HG03097 (cell line): Measurements from ENCODE around the gene TELO2.

Source experiments
- ATAC-seq: cut with Tn5 transposase; IDR thresholded peaks from one replicate; pipeline ENCODE4 v1.9.1; 2021; ENCODE audit not compliant: unreplicated experiment, low FRiP score

TELO2 gene

DNA sequence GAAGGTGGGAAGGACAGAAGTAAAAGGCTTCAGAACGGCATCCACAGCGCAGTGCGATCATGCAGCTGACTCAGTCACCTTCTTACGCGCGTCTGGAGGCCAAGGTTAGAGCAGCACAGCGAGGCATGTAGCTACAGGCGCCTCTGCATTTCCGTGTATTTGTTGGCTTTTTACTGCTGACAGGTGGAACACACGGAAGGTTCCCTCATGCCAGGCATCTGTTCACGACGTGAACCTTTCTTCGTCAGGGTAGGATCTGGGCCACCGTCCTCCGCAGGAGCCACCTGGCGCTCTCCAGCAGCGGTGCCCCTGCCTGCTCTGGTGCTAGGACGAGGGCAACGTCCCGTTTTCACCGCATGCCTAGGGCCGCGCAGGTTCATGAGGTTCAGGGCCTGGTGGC, 55.6 kb downstream of the TELO2 start:
- no peak for ATAC-seq

DNA sequence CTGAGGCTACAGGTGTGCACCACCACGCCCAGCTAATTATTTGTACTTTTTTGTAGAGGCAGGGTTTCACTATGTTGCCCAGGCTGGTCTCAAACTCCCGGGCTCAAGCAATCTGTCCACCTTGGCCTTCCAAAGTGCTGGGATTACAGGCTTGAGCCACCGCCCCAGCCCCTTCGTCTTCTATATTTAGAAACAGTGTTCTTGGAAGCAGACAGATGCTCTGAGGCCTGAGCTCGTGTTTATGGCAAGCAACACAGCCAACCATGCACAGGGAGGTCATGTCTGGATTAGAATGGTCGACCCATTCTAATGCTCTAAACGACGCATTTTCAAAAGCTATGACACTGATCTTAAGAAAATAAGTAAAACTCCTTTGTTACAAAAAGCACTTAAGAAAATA, 56.9 kb downstream of the TELO2 start:
- ATAC-seq, result no peak

DNA sequence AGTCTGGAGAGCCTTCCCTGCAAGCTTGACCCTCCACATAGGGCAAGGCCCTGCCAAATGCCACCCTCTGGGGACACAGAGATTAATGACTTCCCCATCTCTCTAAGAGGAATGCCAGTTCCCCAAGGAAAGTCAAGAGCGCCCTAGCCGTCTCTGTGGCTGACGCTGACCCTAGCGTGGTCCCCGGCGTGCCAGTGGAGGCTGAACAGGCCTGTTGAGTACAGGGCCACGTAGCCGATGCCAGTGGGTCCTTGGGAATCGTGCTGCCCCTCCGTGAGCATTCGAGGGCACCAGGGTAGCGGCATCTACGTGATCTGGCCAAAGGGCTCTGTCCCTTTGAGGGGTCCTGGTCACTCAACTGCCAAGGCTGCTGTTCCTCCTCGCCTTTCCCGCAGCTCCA, 57.5 kb downstream of the TELO2 start:
- ATAC-seq, result no peak

DNA sequence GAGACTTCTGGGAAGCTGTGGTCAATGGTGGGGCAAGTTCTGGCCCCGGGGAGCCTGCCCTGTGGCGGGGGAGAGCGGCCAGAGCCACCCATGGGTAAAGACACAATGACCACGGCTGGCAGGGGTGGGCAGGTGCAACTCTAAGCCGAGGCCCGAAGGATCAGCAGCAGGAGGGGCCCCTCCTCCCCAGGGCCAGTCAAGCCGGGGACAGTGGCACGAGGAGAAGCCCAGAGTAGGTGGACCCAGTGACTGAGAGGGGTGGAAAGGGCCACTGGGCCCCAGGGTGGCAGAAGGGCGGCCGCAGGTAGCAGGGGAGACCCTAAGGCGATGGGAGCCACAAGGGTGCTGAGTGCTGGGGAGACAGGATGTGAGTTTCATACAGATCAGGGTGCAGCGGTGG, 58.0 kb downstream of the TELO2 start:
- no peak for ATAC-seq

DNA sequence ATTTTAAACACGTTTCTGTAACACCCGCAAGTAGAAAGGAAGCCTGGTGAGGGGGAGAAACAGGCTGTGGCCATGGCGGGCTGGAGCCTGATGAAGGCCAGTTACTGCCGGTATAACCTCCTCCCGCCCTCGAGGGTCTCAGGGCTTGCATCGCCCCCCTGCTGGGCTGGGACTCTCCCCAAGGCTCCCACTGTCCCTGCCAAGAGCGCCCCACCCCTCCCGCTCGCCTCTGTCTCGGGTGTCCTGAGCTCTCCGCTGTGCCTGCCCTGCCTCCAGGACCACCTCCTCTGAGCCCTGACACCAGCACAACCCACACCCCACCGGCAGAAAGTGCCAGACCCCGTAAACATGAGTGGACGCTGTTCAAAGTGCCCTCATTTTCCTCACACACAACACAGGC, 59.0 kb downstream of the TELO2 start:
- no peak for ATAC-seq

DNA sequence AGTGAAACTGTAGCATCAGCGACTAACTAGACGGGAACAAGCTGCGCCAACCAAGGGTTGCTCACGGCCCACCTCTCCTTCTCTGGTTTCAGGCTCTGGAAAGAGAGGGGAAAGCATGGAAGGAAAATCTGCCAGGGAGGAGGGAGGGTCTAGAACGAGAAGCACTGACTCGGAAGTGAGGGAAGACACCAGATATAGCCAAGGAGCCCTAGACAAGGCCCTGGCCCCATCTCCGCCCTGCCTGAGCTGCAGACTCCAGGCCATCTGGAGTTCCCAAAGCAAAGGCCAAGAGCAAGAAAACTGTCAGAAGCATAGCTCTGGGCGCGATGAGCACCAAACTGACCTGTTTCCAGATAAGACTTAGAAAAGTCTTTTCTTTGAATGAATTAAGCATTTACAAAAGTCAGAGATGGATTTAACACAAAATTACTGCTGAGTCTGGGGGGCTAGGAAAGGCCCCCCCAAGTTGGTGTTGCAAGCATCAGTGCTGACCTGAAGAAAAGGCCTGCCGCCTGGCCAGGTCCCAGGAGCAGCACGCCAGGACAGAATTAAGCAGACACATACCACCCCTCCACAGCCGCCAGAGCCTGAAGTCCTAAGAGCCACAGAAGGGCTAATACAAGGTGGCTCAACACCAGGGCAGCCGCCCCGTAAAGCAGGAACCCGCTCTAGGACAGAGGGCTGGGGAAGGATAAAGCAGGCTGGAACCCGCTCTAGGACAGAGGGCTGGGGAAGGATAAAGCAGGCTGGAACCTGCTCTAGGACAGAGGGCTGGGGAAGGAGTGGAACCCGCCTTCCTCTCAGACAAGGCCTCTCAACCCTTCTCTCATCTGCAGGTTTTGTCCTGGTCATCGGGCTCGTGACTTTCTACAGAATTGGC, 61.0 kb downstream of the TELO2 start:
- ATAC-seq, result no peak

DNA sequence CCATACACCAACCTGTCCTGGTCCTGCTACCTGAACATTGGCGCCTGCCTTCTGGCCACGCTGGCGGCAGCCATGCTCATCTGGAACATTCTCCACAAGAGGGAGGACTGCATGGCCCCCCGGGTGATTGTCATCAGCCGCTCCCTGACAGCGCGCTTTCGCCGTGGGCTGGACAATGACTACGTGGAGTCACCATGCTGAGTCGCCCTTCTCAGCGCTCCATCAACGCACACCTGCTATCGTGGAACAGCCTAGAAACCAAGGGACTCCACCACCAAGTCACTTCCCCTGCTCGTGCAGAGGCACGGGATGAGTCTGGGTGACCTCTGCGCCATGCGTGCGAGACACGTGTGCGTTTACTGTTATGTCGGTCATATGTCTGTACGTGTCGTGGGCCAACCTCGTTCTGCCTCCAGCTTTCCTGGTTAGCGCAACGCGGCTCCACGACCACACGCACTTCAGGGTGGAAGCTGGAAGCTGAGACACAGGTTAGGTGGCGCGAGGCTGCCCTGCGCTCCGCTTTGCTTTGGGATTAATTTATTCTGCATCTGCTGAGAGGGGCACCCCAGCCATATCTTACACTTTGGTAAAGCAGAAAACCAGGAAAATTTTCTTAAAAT, 61.8 kb downstream of the TELO2 start:
- ATAC-seq, result no peak

DNA sequence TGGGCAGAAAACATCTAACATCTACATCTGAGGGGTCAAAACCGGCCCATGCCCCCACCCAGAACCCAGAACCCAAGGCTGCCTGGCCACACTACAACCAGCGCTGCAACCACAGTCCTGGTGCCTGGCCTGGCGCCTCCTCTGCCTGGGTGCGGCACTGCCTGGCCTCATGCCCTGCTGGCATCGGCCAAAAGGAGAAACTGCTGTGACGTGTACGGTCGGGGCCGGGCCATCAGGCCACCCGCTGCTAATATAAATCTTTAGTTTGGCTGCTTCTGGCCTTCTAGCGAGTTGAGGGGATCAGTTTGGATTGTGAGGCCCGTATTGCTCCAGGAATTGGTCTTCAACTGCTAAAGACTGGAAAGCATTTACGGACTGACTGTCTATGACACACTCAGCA, 63.1 kb downstream of the TELO2 start:
- no peak for ATAC-seq

DNA sequence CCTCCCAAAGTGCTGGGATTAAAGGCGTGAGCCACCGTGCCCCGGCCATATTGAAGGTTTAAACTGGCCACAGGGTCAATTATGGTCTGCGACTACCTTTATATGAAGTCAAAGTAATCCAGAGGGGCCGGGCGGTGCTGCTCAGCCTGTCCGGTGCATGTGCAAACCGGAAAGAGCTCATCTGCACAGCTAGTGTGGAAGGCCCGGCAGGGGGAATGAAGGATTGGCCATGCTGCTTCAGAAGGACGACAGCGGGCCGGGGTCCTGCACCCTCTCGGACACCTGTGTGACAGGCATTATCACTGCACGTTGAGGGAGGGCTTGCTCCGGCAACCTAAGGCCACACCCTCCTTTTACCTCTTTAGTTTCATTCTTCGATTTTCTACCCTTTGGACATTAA, 63.9 kb downstream of the TELO2 start:
- no peak for ATAC-seq

DNA sequence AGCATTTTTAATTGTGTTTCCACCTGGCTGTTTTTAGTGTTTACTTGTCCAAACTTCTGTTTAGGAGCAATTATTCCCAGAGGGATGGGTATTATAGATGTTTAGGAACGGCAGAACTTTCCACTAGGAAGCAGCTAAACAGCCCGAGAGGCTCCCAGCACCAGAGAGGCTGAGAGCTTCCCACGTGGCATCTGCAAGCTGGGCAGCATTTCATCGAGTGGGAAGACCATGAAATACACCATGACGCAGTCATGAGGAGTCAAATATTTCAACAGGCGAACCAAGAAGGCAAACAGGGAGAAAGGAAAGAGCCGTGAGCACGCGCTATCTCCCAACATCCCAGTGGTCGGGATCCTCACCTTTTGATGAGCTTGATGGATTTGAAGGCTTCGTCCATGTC, 64.4 kb downstream of the TELO2 start:
- ATAC-seq, result no peak

DNA sequence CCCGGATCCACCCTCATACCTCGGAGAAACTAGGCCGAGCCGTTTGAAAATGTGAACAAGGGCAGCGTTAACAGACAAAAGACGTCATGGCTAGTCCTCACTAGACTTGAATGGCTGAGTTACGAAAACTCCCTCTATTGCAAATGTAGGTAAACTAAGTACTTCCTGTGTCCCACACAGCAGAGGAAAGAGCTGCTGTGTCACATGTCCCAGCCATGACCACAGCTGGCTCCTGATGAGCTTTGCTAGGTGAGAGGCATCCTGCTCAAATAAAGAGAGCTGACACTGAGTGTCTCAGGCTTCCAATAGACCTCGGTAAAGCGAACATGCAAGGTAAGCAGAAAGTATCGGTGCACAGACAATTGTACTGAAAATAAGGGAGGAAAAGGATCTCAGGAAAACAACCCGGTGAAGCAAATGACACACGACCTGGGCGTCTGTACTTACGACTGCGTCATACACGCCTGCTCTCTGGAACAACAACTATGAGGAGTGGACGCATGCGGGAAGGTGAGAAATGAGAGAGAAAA, 66.4 kb downstream of the TELO2 start:
- no peak for ATAC-seq
